Neural cell (in vitro differentiated cells): Measurements from ENCODE around the gene NCKIPSD. TPM values are rescaled to one million over a fixed set of nuclear protein-coding genes. Genes with fewer than 3 reads are reported as not detected.

Source experiments
- H2AFZ ChIP-seq: fragments of 200-600, 300-800 bp; sonication (generic), shearing (Covaris generic); 2 replicates; pipeline ENCODE4 v1.6.0; 2014; ENCODE audit warnings: low read depth, mild to moderate bottlenecking, antibody characterized with exemption, low read length, moderate library complexity
- H3F3A ChIP-seq: fragments of 200-600 bp; shearing (Covaris generic); 2 replicates; pipeline ENCODE4 v1.6.1; 2016; ENCODE audit warnings: mild to moderate bottlenecking, moderate library complexity, mixed read lengths, antibody characterized with exemption, low read length; ENCODE audit not compliant: insufficient read depth, poor library complexity, severe bottlenecking
- H3K27ac ChIP-seq: fragments of 200-600, 300-800 bp; sonication (generic), shearing (Covaris generic); 2 replicates; pipeline ENCODE4 v1.5.1; 2014; ENCODE audit warnings: mild to moderate bottlenecking, low read length, moderate library complexity
- H3K27me3 ChIP-seq: fragments of 300-800, 200-600 bp; sonication (generic), shearing (Covaris generic); 2 replicates; pipeline ENCODE4 v1.6.0; 2014; ENCODE audit warnings: mild to moderate bottlenecking, low read depth, low read length, moderate library complexity; ENCODE audit not compliant: insufficient read depth
- H3K36me3 ChIP-seq: fragments of 300-800, 200-600 bp; sonication (generic), shearing (Covaris generic); 2 replicates; pipeline ENCODE4 v1.5.1; 2014; ENCODE audit warnings: mild to moderate bottlenecking, antibody characterized with exemption, low read length, moderate library complexity; ENCODE audit not compliant: insufficient read depth
- H3K4me2 ChIP-seq: fragments of 300-800, 200-600 bp; sonication (generic), shearing (Covaris generic); 2 replicates; pipeline ENCODE4 v1.6.0; 2014; ENCODE audit warnings: mild to moderate bottlenecking, low read length
- H3K4me3 ChIP-seq: fragments of 300-800, 200-600 bp; sonication (generic), shearing (Covaris generic); 2 replicates; pipeline ENCODE4 v1.5.1; 2014; ENCODE audit warnings: mild to moderate bottlenecking, low read length, moderate library complexity
- H3K79me2 ChIP-seq: fragments of 200-600 bp; shearing (Covaris generic); replicated peaks from 2 replicates; pipeline ENCODE4 v1.6.0; 2014; ENCODE audit warnings: mild to moderate bottlenecking, low read length, moderate library complexity; ENCODE audit not compliant: insufficient read depth
- H3K9ac ChIP-seq: fragments of 300-800, 200-600 bp; sonication (generic), shearing (Covaris generic); 2 replicates; pipeline ENCODE4 v1.6.1; 2016; ENCODE audit warnings: mild to moderate bottlenecking, low read length, mixed read lengths
- H3K9me2 ChIP-seq: fragments of 200-600 bp; shearing (Covaris generic); 2 replicates; pipeline ENCODE4 v1.6.1; 2016; ENCODE audit warnings: mild to moderate bottlenecking, low read length, mixed read lengths; ENCODE audit not compliant: insufficient read depth
- H3K9me3 ChIP-seq: fragments of 200-600, 300-800 bp; sonication (generic), shearing (Covaris generic); 2 replicates; pipeline ENCODE4 v1.6.1; 2016; ENCODE audit warnings: mild to moderate bottlenecking, mixed run types, low read length, moderate library complexity, mixed read lengths
- H4K20me1 ChIP-seq: fragments of 200-600 bp; shearing (Covaris generic); 2 replicates; pipeline ENCODE4 v1.6.1; 2016; ENCODE audit warnings: mild to moderate bottlenecking, mixed run types; ENCODE audit not compliant: insufficient read depth
- EP300 ChIP-seq: fragments of 450-650 bp; conservative IDR thresholded peaks from 2 replicates; pipeline ENCODE4 v1.6.1; 2014; ENCODE audit warnings: antibody characterized with exemption, mild to moderate bottlenecking, moderate library complexity; ENCODE audit not compliant: poor library complexity, severe bottlenecking
- EZH2 ChIP-seq: fragments of 200-600, 300-800 bp; shearing (Covaris generic), sonication (generic); IDR thresholded peaks from 2 replicates; pipeline ENCODE4 v1.6.1; 2014; ENCODE audit warnings: antibody characterized with exemption, low read length, borderline replicate concordance, mild to moderate bottlenecking; ENCODE audit not compliant: insufficient read depth, poor library complexity, severe bottlenecking
- POLR2AphosphoS5 ChIP-seq: IDR thresholded peaks from 2 replicates; pipeline ENCODE4 v1.6.1; 2012
- RAD21 ChIP-seq: fragments of 450-650 bp; conservative IDR thresholded peaks from 2 replicates; pipeline ENCODE4 v1.6.1; 2014; ENCODE audit warnings: antibody characterized with exemption, mild to moderate bottlenecking, moderate library complexity
- SMC3 ChIP-seq: fragments of 450-650 bp; conservative IDR thresholded peaks from 2 replicates; pipeline ENCODE4 v1.6.1; 2014; ENCODE audit warnings: antibody characterized with exemption, mild to moderate bottlenecking, moderate library complexity; ENCODE audit not compliant: poor library complexity
- TAF1 ChIP-seq: IDR thresholded peaks from 2 replicates; pipeline ENCODE4 v1.6.1; 2012; ENCODE audit warnings: low read depth
- polyA plus RNA-seq: library from polyadenylated mRNA; depleted of rRNA; stranded (reverse); fragments of >200 nt; gene quantifications from 2 replicates; pipeline ENCODE4 v1.2.3, GENCODE V29; 2014
- TF ChIP-seq, protein P1 (sequence below): fragments of 450-650 bp; IDR thresholded peaks from 2 replicates; pipeline ENCODE4 v1.5.1; 2014; ENCODE audit warnings: antibody characterized with exemption, mild to moderate bottlenecking, moderate library complexity; ENCODE audit not compliant: poor library complexity, severe bottlenecking
- TF ChIP-seq, protein P2 (sequence below): IDR thresholded peaks from 2 replicates; pipeline ENCODE4 v1.6.1; 2012; ENCODE audit warnings: borderline replicate concordance

Gene NCKIPSD
- polyA plus RNA-seq, 1 donor from 2014 or later, result 19.0 TPM

DNA sequence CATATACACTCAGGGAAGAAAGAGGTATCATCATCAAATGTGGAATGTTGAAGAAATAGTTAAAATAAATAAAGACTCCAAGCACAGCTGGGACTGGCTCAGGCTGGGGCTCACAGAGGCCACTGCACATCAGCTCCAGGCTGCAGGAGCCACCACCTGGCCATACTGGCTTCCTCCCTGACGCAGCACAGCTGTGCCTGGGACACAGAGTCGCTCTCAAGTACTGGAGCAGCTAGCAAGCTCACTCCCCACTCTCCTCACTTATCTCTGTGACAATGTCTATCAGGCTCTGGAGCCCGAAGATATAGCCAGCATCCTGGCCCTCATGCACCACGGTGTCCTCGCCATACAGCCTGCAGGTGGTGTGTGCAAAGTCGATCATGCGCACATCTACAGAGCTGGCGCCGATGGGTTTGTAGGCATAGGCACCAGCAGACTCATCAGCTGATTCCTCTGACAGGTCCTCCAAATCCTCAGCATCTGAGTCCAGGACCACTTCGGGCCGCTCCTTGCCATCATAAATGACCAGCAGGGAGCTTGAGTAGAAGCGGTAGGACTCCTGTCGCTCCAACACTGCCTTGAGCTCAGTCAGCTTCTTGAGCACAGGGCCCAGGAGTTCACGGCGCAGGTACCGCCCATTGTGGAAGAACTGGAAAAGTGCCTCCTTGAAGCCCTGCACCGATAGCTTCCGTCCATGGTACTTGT lies 2.5 kb upstream of the NCKIPSD start:
- peaks cover 38% of the 10 kb centered on the region for H4K20me1 ChIP-seq
- peaks cover 10% of the 10 kb centered on the region for H3K36me3 ChIP-seq
- H3K27ac ChIP-seq, result no peak overlapping the region
- no peak overlapping the region for H3K4me3 ChIP-seq
- H3K79me2 ChIP-seq, result peaks cover 24% of the 10 kb centered on the region
- no peaks in the 10 kb centered on the region for H3K27me3 ChIP-seq
- no peak overlapping the region for H3K4me2 ChIP-seq
- no peaks in the 10 kb centered on the region for H3K9me3 ChIP-seq
- no peaks in the 10 kb centered on the region for H3F3A ChIP-seq
- H3K9ac ChIP-seq, result no peak overlapping the region
- H2AFZ ChIP-seq, result no peak overlapping the region
- H3K9me2 ChIP-seq, result no peaks in the 10 kb centered on the region
- TF ChIP-seq POLR2AphosphoS5, result peak; percentile 1
- TF ChIP-seq RAD21, result no peak

DNA sequence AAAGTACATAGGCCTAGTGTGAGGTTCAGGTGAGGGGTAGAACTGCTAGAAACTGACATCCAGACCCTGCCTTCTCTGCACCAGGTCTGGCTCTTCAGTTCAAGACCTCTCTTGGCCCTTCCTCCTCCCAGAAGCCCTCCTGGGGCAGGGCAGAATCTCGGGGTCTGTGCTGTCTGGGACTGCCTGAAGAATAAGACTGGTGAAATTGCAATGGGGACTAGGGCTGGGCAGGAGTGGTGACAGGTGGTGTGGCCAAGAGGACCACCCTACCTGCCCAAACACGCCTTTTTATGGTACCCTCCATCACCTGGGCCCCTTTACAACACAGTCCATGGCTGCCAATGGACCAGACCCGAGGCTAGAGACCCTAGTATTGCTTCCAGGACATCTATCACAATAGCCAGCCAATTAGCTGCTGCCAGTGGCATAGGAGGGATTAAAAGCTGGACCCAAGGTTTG lies 1.5 kb upstream of the NCKIPSD start:
- Histone ChIP-seq H3K9me2 (no peaks in the 10 kb centered on the region), H3K27me3 (no peaks in the 10 kb centered on the region), H3K27ac (no peak overlapping the region), H3F3A (no peaks in the 10 kb centered on the region), H3K4me2 (no peak overlapping the region), H3K36me3 (peaks cover 5% of the 10 kb centered on the region), H3K9ac (no peak overlapping the region), H3K79me2 (peaks cover 15% of the 10 kb centered on the region), H4K20me1 (peaks cover 29% of the 10 kb centered on the region), H3K4me3 (no peak overlapping the region), H2AFZ (no peak overlapping the region), H3K9me3 (no peaks in the 10 kb centered on the region)
- TF ChIP-seq, protein P1, sequence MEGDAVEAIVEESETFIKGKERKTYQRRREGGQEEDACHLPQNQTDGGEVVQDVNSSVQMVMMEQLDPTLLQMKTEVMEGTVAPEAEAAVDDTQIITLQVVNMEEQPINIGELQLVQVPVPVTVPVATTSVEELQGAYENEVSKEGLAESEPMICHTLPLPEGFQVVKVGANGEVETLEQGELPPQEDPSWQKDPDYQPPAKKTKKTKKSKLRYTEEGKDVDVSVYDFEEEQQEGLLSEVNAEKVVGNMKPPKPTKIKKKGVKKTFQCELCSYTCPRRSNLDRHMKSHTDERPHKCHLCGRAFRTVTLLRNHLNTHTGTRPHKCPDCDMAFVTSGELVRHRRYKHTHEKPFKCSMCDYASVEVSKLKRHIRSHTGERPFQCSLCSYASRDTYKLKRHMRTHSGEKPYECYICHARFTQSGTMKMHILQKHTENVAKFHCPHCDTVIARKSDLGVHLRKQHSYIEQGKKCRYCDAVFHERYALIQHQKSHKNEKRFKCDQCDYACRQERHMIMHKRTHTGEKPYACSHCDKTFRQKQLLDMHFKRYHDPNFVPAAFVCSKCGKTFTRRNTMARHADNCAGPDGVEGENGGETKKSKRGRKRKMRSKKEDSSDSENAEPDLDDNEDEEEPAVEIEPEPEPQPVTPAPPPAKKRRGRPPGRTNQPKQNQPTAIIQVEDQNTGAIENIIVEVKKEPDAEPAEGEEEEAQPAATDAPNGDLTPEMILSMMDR, result no peak
- TF ChIP-seq, protein P2, sequence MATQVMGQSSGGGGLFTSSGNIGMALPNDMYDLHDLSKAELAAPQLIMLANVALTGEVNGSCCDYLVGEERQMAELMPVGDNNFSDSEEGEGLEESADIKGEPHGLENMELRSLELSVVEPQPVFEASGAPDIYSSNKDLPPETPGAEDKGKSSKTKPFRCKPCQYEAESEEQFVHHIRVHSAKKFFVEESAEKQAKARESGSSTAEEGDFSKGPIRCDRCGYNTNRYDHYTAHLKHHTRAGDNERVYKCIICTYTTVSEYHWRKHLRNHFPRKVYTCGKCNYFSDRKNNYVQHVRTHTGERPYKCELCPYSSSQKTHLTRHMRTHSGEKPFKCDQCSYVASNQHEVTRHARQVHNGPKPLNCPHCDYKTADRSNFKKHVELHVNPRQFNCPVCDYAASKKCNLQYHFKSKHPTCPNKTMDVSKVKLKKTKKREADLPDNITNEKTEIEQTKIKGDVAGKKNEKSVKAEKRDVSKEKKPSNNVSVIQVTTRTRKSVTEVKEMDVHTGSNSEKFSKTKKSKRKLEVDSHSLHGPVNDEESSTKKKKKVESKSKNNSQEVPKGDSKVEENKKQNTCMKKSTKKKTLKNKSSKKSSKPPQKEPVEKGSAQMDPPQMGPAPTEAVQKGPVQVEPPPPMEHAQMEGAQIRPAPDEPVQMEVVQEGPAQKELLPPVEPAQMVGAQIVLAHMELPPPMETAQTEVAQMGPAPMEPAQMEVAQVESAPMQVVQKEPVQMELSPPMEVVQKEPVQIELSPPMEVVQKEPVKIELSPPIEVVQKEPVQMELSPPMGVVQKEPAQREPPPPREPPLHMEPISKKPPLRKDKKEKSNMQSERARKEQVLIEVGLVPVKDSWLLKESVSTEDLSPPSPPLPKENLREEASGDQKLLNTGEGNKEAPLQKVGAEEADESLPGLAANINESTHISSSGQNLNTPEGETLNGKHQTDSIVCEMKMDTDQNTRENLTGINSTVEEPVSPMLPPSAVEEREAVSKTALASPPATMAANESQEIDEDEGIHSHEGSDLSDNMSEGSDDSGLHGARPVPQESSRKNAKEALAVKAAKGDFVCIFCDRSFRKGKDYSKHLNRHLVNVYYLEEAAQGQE, result no peak
- TF ChIP-seq POLR2AphosphoS5 (no peak), SMC3 (no peak), EZH2 (no peak)

- no peak overlapping the region for H3K4me3 ChIP-seq
- no peak overlapping the region for H2AFZ ChIP-seq
- no peaks in the 10 kb centered on the region for H3K9me3 ChIP-seq
- no peak overlapping the region for H3K4me2 ChIP-seq
- no peaks in the 10 kb centered on the region for H3K27me3 ChIP-seq
- peaks cover 23% of the 10 kb centered on the region for H4K20me1 ChIP-seq
- peaks cover 5% of the 10 kb centered on the region for H3K36me3 ChIP-seq
- no peaks in the 10 kb centered on the region for H3F3A ChIP-seq
- H3K9me2 ChIP-seq, result no peaks in the 10 kb centered on the region
- H3K9ac ChIP-seq, result peak overlapping the region; percentile 88
- H3K79me2 ChIP-seq, result peaks cover 11% of the 10 kb centered on the region
- H3K27ac ChIP-seq, result peak overlapping the region; percentile 79
- TF ChIP-seq EP300 (no peak), RAD21 (no peak), POLR2AphosphoS5 (no peak), SMC3 (no peak), EZH2 (no peak), TAF1 (no peak)
- TF ChIP-seq, protein P2, result no peak
- TF ChIP-seq, protein P1, result no peak
These were observed 964 bp upstream of the NCKIPSD start for GRCh38 chr3:48686538-48687219.
